NOMO-1 treated with DMSO at 0.1 percent for 48 hours (cell line): ENCODE measurements around the gene ERO1A.

Experiments
- DNase-seq: peaks from one replicate; lab custom pipeline; 2025; ENCODE audit not compliant: unreplicated experiment; lab: John Stamatoyannopoulos, UW

ERO1A gene

DNA sequence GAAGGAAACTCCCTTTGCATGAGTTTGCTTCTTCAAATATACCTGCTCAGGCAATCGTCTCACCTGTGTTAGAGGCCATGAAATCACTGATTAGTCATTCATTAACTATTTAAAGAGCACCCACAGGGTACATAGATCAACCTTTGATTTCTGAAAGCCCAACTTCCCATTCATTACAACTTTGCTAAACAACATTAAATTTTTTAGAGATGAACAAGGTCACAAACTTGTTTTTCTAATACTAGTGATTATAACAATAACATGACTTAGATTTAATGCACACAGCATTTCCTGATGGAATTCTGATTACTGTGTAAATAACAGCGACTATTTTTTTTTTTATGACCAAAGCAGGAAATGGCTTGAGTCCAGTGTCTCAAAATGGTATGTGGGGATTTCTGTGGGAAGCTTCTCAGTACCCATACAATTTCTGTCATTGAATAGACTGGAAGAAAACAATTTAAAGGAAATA is 5.4 kb upstream of the ERO1A start:
- DNase-seq = no peak

DNA sequence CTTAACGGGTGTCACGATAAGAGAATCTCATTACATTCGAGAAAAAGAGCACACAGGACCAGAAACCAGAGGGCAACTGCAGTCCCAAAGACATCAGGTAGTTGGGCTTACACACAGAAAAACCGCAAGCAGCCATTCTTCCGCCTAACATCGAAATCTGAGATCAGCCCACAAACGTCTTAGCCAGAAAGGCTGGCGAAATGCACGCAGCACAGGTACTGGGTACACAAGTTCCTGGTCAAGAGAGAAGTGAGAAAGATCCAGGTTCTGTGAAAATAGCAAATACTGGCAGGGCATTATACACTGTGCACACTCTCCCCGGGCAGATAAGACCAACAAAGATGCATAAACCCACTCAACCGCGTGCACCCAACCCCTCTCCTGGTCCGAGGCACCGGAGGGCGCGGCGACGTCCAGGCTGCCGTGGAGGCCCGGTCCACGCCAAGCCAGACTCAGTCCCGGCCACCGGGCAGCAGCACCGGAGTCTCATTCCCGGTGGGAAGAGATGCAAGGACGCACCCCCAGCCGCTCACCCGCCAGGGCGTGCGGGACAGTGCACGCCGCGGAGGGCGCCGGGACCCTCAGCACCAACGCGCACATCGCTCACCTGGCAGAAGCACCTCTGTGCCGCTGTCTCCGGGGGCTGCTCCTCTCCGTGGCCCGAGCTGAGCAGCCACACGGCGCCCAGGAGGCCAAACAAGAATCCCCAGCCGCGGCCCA is 437 bp downstream of the ERO1A start:
- DNase-seq = peak; percentile 61

DNA sequence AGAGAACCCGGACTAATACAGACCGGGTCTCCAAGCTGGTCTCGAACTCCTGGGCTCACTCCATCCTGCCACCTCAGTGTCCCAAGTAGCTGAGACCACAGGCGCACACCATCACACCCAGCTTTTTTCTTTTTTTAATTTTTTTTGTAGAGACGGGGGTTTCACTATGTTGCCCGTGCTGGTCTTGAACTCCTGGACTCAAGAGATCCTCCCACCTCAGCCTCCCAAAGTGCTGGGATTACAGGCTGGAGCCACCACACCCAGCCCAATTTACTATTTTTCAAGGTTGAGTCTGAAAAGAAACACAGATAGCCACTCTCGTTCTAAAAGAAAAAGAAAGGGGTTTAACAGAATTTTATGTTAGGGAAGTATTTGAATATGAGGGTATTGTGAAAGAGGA is 1.8 kb downstream of the ERO1A start:
- no peak for DNase-seq

DNA sequence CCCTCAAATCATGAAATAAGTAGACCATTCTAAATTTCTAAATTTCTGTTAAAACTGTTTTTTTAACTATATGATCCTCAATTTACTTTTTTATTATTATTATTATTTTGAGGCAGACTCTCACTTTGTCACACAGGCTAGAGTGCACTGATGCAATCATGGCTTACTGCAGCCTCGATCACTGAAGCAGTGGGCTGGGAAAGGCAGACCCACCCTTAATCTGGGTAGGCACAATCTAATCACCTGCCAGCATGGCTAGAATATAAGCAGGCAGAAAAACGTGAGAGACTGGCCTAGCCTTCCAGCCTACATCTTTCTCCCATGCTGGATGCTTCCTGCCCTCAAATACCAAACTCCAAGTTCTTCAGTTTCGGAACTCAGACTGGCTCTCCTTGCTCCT is 2.3 kb downstream of the ERO1A start:
- no peak for DNase-seq

DNA sequence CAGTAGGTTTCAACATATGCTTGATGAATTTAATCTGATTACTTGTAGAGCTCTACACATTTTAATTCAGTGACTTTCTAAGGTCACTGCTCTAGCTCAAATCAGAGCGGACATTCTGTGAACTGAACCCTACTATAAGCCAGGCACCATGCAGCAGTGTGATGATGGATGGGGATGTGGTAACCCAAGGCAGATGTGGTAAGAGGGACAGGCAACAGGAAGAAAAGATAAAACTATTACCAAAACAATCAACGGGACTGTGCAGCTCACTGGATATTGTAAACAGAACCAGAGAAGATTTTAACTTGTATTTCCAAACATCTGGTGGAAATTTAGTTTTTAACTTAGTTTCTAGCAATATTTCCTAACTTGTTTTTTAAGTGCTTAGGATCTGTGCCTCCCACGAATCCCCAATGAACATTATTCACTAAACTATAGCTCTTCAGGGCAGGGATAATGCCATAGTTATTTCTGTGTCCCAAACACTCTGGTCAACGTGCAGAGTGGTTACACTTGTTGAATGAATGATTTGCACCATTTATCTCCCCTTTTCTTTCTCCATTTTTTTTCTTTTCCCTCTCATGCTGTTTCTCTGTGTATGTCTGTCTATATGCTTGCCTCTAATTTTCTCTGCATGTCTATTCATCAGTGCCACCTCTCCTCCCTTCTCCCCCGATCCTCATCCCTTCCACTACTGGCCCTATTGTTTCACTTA is 3.0 kb downstream of the ERO1A start:
- DNase-seq = peak; percentile 77

DNA sequence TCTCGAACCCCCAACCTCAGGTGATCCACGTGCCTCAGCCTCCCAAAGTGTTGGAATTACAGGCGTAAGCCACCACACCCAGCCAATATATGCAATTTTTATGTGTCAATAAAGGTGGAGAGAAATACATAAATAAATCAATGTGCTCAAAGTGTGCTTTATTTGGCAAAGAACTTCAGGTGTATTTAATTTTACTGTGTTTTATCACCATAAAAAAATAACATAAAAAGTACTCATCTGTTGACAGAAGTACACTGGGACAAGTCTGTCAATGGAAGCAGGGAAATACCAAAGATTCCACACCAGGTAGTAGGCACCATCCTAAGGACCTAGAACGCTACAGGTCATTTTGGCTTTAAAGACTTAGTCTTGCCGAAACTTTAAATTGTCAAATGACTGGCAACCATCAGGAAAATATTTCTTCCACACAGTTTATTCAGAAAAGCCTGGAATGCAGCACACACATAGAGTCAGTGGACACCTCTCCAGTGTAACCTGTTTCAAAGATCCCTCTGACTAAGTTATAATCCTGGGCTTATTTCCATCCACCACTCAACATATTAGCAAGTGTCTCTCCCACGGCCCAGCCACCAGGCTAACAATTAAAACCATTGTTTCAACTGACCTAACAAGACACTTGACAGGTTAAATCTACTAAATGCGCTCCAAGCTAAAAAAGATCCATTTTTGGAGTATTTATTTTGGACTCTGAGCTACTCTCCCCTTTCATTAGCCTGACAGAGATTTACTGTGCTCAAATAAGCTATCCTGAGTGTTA is 4.2 kb downstream of the ERO1A start:
- no peak for DNase-seq

DNA sequence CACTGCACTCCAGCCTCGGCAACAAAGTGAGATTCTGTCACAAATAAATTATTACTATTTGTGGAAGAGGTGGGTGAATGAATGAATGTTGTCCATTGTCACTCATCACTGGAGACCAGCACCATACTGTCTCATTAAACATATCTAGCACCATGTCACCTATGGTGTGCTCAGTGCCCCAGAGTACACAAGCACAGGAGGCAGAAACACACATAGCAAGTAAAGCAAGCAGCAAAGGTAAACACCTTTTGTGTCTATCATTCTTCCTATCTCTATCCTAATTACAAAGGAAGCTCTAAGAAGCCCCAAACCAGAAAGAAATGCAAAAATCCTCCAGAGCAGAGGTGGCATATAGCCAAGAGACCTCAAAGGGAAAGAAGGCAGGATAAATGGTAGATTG is 9.2 kb downstream of the ERO1A start:
- DNase-seq = no peak

DNA sequence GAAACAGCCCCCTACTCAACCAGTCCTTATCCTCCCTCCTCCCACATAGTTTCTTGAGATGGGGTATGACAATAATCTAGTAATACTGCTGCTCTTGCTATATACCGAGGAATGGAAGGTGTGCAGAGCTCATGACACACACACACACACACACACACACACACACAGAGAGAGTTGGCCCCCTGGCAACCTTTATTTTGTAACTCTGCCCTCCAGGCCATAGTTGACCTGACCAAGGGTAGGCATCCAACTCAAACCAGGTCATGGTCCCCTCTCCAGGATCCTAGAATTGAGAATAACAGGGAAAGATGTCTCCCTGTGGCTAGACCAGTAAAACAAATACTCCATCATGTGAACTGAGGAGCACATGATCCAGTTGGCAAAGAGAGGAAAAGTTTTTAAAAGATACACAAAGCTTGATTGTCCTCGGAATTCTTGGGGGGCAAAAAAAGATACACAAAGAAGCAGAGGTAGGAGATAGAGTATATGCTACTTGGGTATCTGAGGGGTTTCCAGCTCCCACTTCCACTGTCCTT is 11.3 kb downstream of the ERO1A start:
- DNase-seq = no peak

DNA sequence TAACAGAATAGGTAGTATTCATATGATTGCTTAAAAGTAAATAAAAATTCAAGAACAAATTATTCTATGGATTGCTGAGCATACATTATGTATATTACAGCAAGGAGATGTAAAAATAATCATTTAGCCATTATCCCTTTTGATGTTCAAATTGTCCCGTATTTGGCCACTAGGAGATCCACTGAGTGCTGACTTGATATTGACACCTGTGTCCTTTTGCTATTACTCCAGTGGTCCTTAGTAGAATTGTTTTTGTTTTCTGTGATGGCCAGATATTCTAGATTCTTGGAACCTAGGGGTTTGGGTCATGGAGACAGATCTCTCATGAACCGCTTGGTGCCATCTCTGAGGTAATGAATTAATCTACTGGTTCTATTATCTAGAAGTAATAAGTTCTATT is 16.8 kb downstream of the ERO1A start:
- no peak for DNase-seq

DNA sequence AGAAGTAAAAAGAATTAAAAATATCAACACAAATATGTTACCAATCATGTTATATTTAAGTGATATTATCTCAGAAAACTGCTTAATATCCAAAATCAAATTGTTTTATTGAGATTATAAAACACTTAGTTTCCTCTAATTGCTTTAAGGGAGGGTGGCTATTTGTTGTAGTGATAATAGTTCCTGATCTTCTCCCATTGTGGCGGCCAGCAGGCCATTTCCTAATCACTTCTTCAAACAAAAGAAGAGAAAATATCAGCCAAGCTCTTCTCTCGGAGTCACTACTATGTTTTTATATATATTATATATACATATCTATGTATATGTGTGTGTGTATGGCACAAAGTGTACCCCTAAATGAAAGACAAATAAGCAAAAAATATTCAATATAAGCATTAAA is 31.5 kb downstream of the ERO1A start:
- no peak for DNase-seq

DNA sequence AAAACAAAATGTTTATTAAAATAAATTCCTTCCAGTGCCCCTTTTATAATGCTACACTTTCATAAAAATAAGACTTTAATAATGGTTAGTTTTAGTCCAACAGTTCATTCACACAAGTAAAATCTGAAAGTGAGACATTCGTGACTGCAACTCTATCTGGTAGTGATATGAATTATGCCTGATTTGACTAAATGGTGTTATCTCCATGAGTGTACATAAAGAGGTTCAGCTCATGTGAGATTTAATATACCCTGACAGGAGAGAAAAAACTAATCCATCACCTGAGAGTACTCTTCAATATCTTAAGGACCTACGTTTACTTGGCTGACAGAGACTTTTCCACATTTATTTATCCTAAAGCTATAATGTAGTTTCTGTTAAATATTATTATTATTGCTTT is 34.0 kb downstream of the ERO1A start:
- DNase-seq = no peak

DNA sequence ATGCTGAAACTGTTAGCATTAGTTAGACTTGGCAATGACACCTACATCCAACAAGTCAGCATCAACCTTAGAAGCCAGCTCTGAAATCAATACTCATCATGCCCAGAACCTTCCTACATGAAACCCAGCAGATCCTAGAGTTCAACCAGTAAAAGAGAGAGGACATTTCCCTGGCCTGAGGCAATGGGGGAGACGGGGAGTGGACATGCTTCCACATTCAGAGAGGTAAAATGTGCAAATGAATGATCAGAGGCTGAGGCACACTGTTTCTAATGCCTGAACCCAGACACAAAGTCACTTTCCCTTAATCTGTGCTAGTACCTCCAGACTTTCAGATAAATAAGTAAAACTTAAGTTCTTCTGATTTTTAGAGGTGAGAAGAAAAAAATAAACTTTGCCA is 34.5 kb downstream of the ERO1A start:
- no peak for DNase-seq

DNA sequence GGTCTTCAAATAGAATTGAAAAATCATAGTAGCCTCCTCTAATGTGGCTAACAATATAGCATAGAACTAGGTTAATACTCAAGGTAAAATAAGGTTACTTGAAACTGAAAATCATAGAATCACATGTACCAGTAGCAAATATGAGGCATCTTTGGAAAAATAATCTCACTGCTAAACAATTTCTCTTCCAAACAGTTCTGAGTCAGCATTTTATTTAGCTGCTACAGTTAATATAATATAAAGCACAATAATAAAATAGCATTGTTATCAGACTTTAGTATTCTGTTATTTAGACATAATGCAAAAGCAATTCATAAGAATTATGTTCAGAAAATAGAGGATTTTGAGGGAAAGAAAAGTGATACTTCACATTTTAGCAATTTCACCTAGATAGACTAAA is 35.0 kb downstream of the ERO1A start:
- DNase-seq = no peak

DNA sequence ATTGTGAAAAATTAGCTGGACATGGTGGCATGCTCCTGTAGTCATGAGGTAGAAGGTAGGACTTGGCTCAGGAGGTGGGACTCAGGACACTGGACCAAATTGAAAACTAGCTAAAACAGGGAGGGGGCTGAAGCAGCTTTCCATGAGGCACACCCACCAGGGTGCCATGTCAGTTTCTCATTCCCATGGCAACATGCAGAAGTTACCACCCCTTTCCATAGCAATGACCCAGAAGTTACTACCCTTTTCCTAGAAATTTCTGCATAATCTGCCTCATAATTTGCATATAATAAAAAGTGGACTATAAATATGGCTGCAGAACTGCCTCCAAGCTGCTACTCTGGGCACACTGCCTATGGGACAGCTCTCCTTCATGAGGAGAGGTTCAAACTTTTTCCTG is 38.5 kb downstream of the ERO1A start:
- DNase-seq = no peak

DNA sequence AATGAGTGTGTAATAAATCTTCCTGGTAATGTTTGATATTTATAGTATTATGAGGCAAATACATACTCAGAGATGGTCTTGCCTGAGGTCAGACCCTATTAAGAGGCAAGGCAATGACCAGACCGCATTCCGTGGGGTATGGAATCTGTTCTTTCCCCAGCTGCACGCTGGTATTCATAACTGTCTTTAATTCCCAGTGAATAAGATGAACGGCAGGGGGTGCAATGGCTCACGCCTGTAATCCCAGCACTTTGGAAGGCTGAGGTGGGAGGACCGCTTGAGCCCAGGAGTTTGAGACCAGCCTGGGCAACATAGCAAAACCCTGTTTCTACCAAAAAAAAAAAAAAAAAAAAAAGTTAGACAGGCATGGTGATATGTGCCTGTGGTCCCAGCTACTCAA is 44.6 kb downstream of the ERO1A start:
- DNase-seq = no peak

DNA sequence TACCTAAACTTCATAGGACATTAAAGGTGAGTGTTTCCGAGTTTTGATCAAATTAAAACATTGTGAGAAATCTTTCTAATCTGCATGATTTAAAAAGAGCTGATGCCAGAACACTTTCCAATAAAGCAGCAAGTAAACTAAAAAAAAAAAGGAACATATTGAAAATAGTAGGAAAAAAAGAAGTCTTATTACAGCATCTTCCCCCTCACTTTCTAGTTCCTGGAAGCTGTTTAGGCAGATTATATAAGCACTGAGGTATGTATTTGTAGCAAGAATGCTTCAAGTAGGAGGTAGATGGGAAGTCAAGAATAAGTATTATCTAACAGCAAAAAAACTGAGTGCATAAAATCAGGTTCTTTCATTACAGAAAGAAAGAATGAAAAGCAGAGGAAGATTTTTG is 45.8 kb downstream of the ERO1A start:
- DNase-seq = no peak

DNA sequence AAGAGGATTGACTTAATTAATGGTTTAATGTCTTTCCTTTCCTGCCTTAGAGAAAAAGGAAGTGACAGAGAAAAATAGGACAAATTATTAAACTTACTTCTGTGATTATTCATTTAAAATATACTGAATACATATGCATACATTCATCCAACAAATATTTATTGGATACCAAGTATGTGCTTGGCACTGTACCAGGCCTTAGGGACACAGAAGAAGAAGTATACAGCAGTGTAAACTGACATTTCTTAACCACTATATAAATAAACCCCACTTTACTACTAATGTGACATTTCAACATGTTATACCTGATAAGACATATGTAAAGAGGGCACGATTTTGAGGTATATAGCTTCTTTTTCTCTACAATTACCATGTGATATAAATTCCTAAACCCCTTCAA is 53.6 kb downstream of the ERO1A start:
- no peak for DNase-seq

DNA sequence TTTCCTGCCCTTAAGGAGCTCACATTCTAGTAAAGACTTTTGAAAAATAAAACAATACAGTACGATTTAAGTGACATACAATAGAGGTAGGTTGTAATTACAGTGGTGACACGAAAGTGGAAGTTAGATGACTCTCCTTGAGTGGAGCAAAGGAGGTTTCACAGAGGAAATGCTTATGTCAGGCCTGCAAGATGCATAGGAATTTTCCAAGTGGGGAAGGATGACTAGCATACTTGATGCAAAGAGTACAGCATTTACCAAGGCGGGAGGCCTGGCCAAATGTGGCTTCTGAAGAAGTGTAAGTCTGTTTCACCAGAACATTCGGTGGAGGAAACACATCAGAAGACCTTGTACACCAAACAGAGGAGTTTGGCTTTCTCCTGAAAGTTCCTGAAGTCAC is 55.2 kb downstream of the ERO1A start:
- DNase-seq = no peak

DNA sequence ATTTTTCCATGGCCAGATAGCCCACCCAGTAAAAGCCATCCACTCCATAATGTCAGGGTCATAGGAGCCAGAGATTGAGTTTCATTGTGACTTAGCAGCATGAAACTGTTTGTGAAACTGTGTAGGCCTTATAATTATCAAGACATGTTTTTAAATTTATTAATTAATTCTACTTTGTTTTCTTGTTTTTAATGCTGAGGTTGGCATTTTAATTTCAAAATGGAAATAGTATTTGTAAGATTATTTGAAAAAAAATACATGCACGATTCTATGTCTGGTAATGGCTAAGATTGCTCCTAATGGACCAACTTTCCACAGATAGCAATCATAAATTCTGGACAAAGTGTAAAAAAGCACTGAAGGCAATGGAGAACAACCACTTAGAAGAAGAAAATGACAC is 75.7 kb downstream of the ERO1A start:
- no peak for DNase-seq

DNA sequence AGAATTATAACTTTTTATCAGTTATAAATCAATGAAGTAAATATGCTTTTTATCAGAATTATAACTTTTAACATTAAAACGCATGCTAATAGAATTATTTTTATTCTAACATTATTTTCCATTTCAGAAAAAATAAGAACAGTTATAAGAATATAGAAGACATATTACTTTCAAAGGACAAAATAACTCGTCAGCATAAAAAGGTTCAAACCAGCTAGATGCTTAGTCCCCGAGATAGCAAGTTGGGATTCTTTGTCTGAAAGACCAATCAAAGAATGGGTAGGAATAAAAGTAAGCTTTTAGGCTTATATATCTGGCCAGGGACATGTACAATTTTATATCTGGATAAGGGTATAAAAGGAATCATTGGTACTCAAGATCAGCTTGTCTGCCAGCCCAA is 76.8 kb downstream of the ERO1A start:
- DNase-seq = no peak

DNA sequence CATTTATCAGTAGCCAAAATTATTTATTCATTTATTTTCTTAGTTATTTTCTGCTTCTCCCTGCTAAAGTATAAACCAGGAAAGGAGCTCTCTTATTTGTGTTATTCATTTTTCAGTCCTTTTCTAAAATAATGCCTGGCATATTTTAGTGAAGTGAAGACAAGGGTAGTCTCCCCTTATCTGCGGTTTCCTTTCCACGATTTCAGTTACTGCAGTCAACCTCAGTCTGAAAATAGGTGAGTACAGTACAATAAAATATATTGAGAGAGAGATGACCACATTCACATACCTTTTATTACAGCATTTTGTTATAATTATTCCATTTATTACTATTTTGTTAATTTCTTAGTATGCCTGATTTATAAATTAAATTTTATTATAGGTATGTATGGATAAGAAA is 85.2 kb downstream of the ERO1A start:
- no peak for DNase-seq
